Eye (tissue), 1 donor: ENCODE measurements around the gene RGS11.

Source experiments
- DNase-seq: peaks from one replicate; pipeline ENCODE4 v3.0.0-alpha.2; 2015

The RGS11 gene

DNA sequence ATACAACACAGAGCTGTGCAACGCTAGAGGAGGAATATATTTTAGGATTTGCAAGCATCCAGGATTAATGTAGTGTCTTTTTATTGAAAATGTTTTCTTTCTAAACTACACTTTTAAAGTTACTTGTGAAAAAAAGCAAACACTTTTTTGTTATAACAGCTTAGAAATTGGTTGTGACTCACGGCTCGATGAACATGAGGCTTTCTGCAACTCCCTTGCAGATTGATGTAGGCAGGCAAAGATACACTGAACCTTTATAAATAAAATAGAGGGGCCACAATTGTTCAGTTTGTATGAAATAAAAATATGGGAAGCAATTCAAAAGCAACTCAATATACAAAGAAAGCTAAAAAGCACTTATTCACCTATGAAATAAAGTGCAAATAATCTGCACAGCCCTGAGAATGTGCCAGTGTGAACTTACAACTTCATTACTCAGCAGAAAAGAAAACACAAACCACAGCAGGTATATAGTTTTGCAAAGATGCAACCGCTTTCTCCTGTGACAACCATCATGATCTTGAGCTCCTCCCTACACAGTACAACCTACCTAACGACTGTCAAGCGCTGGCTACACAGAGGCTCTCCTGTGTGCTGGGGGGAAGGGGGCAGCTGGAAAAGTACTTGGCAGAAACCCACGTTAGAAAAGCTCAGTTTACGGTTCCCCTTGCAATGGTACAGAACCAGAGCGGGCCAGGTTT, 47.4 kb downstream of the RGS11 start:
- no peak for DNase-seq

DNA sequence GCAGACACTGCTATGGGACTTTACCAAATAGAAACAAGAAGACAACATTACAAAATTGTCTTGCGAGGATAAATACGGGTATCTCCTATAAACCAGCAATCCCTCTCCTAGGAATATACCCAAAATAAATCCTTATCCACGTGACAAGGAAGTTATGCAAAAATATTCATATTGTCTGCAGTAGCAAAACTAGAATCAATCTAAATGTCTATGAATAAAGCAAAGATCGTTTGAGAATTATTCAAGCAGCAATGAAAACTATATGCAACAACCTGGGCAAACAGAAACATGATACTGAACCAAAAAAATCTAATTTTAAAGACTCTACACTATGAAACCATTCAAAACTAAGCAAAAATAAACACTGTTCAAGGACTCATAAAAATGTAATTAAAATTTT, 55.7 kb downstream of the RGS11 start:
- DNase-seq = no peak
